ENCODE data around the gene KIAA1217.

KIAA1217 gene

DNA sequence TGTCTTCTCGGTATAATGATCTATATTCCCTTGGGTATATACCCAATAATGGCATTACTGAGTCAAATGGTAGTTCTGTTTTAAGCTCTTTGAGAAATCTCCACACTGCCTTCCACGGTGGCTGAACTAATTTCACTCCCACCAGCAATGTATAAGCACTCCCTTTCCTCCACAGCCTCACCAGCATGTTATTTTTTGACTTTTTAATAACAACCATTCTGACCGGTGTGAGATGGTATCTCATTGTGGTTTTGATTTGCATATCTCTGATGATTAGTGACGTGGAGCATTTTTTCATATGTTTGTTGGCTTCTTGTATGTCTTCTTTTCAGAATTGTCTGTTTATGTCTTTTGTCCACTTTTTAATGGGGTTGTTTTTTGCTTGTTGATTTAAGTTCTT, 33.6 kb downstream of the KIAA1217 start:
- FAIRE-seq: no peak

- FAIRE-seq: no peak
Measured at GRCh38 chr10:24246365-24246764, 37.4 kb downstream of the KIAA1217 start.

GRCh38 chr10:24247841-24248240, 38.9 kb downstream of the KIAA1217 start:
- FAIRE-seq: no peak

- FAIRE-seq: no peak
Measured at GRCh38 chr10:24249829-24250415, 41.0 kb downstream of the KIAA1217 start.

DNA sequence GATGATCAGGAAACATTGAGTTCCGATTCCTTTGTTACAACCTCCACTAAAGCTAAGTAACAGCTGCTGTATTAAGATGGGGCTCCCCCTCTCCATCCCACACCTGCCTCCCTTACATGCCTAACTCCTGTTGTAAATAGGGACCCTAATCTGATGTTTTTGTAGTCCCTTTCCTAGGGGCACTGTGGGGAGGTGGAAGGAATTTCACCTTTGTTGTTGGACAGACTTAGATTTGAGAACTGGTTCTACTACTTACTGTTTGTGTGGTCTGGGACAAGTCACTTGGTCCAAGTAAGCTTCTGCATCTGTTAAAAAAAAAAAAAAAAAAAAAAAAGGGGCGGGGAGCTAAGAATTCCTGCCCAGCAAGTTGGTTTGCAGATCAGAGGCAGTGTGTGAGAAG, 42.6 kb downstream of the KIAA1217 start:
- FAIRE-seq: no peak

- no peak for FAIRE-seq
Measured at GRCh38 chr10:24254180-24254579, 45.2 kb downstream of the KIAA1217 start.

DNA sequence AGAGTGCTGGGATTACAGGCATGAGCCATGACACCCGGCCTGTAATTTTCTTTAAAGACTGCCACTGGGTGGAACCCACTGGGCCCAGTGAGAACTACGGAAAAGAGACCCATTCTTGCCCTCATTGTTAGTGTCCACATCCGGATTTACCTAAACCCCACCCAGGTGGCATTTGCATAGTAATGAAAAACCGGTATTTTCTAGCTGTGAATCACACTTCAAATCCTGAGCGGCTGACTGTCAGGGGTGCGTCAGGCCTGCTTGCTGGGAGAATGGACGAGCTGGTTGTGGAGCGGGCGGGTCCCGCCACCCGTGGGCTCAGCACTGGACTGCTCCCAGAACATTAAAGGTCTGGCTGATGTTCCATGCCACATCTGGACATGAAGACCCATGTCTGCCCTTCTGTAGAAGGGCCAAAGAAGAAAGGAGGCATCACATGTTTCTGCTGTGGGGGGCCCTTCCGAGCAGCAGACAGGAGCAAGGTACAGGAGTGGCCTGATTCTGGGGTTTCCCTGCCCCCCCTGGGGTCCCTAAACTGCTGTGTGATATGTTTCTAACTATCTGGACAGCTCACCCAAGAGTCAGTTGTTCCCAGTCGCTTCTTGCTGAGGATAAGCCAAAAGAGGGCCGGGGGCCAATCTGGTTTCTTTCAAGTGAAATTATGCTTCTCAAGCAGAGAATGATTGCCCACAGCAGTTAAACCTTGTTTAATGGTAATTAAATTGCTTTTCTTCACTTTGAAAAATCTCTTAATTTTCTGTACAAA, 46.4 kb downstream of the KIAA1217 start:
- no peak for FAIRE-seq

- FAIRE-seq: no peak
Measured at GRCh38 chr10:24255881-24256311, 47.0 kb downstream of the KIAA1217 start.

GRCh38 chr10:24256619-24257107, 47.7 kb downstream of the KIAA1217 start:
- FAIRE-seq: no peak

GRCh38 chr10:24257588-24257987, 48.6 kb downstream of the KIAA1217 start:
- FAIRE-seq: no peak

DNA sequence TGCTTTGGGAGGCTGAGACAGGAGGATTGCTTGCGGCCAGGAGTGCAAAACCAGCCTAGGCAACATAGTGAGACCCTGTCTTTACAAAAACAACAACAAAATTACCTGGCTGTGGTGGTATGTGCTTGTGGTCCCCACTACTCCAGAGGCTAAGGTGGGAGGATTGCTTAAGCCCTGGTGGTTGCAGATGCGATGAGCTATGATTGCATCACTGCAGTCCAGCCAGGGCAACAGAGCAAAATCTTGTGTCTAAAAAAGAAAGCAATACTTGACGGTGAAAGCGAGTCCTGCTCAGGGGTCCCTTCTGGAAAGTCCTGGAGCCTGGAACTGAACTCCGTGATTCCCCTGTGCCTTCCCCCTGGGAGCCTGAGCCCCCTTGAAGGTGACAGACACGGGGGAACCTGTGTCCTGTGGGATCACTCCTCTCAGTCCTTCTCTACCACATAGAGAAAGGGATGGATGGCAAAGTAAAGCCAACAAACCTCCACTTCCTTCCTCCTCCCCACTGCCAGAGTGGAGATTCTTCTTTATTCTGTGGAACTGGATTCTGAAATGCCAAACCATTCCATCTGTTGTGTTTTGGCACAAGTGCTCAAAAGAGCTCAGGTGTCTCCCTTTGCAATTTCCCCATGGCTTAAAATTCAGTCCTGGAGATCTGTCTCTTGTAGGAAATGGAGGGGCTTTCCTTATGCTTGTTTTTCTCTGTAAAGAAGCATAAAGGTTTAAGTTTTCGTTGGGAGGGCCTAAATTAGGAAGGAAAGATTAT, 50.6 kb downstream of the KIAA1217 start:
- no peak for FAIRE-seq

DNA sequence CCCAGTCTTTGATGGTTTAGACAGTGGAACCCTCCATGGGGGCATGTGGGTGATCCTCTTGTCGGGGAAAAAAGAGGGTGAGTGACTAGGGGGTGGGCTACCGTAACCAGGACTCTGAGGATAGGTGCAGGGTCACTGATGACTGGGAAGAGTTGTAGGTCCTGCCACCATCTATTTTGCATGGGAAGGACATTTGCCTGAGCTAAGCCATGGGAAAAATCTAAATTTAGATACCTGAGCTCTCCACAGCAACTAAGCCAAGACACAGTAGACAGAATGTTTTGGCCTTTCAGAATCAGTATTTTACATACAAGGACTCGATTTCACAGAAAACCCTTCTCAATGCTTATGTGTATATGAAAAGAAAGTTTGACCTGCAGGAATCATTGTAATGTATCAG, 52.7 kb downstream of the KIAA1217 start:
- no peak for FAIRE-seq

- FAIRE-seq: no peak
Measured at GRCh38 chr10:24262929-24263590, 54.1 kb downstream of the KIAA1217 start.

- no peak for FAIRE-seq
Measured at GRCh38 chr10:24269476-24269875, 60.5 kb downstream of the KIAA1217 start.

- no peak for FAIRE-seq
Measured at GRCh38 chr10:24272374-24272773, 63.4 kb downstream of the KIAA1217 start.

DNA sequence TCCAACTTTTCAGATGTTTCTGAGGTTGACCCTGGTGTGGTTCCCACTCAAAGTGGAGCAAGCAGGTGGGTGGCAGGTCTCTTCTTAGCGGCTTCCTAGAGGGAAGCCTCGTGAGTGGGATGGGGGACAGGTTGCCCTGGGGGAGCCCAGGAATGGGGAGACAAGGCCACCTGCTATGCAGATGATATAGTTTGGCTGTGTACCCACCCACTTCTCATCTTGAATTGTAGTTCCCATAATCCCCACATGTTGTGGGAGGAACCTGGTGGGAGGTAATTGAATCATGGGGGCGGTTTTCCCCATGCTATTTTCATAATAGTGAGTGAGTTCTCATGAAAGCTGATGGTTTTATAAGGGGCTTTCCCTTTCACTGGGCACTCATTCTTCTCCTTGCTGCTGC, 68.3 kb downstream of the KIAA1217 start:
- FAIRE-seq: no peak

DNA sequence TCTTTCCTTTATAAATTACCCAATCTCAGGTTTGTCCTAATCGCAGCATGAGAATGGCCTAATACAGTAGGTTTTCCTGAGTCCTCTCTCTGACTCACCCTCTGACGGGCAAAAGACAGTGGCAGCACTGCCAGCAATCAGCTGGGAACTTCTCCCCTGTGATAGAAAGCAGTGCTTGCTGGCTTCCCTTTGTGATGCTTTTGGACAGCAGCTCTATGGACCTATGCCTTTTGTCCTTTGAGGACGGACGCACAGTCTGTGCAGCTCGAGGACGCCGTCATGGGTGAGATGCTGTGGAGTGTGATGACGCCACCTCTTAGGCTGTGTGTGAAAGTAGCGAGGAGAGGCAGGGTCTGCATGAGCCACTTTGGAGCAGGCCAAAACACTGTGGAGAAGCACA, 68.8 kb downstream of the KIAA1217 start:
- no peak for FAIRE-seq

GRCh38 chr10:24278176-24278889, 69.4 kb downstream of the KIAA1217 start:
- no peak for FAIRE-seq

DNA sequence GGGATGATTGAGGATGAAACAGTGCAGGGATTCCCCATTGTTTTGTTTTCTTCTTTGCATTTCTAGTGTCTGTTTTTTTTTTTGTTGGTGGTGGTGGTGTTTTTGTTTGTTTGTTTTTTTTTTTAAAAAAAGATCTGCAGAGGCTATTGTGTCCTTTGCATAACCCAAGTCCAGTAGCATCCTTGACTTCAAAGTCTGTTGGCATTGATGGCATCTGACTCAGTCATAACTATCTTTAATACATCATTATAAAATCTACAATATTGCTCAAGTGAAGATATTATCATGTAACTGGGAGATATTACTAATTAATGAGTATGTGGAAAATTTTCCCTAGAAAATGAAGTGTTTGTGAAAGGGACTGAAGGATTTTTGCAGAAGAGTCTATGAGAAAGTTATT, 70.2 kb downstream of the KIAA1217 start:
- FAIRE-seq: no peak

GRCh38 chr10:24287559-24288195, 78.7 kb downstream of the KIAA1217 start:
- FAIRE-seq: no peak

DNA sequence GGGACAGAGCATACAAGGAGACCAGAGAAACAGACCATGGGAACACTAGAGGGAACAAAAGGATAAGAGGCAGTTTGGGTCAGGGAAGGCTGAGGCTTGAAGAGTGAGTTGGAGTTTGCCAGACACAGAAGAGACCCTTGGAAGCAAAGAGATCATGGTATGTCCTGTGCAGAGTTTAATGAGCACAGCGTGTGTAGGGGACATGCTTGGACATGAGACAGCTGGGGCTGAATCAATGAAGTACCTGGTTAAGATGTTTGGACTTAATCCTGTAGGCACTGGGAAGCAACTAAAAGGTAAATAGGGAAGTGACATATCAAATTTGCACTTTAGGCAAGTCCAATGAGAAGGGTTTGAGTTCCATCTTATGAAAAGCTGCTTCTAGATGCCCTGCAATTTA, 79.6 kb downstream of the KIAA1217 start:
- FAIRE-seq: no peak

DNA sequence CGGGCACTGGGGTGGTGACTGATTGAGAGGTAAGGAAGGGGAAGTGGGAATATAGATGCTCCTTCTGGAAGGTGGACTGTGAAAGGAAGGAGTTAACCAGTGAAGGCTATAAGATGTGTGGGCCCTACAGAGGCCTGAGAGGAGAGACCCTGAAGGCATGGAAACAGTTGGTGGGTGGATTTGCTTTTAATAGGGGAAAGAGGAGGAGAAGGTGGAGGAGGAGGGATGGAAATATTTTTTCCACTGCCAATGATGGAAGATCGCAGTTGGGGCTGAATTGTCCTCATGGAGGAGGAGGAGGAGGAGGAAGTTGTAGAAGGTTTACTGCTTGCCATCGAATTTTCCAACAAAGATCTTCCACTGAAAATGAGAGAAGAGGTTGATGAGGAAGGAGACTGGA, 80.3 kb downstream of the KIAA1217 start:
- no peak for FAIRE-seq

Measured in TTC549 (cell line).